GM18520 (cell line): ENCODE data around the gene PDZD8.

Experiments
- ATAC-seq: cut with Tn5 transposase; IDR thresholded peaks from one replicate; pipeline ENCODE4 v1.9.1; 2021; ENCODE audit not compliant: unreplicated experiment

The PDZD8 gene

GRCh38 chr10:117399341-117400196, 24.3 kb upstream of the PDZD8 start:
- ATAC-seq, result no peak

- ATAC-seq, result no peak
Observed at GRCh38 chr10:117398029-117398428, 22.8 kb upstream of the PDZD8 start.

- no peak for ATAC-seq
Observed at GRCh38 chr10:117391436-117392205, 16.4 kb upstream of the PDZD8 start.

- ATAC-seq, result no peak
Observed at GRCh38 chr10:117390420-117390819, 15.2 kb upstream of the PDZD8 start.

- no peak for ATAC-seq
Observed at GRCh38 chr10:117386805-117387204, 11.6 kb upstream of the PDZD8 start.

GRCh38 chr10:117382861-117383260, 7.6 kb upstream of the PDZD8 start:
- ATAC-seq, result no peak

GRCh38 chr10:117374506-117375359, 507 bp downstream of the PDZD8 start:
- peak; percentile 23 for ATAC-seq

GRCh38 chr10:117373823-117374505, 1.3 kb downstream of the PDZD8 start:
- ATAC-seq, result no peak

- ATAC-seq, result no peak
Observed at GRCh38 chr10:117370205-117370604, 5.0 kb downstream of the PDZD8 start.

- ATAC-seq, result no peak
Observed at GRCh38 chr10:117367718-117368117, 7.5 kb downstream of the PDZD8 start.

GRCh38 chr10:117366741-117367140, 8.5 kb downstream of the PDZD8 start:
- no peak for ATAC-seq

GRCh38 chr10:117365612-117366011, 9.6 kb downstream of the PDZD8 start:
- peak; percentile 21 for ATAC-seq

GRCh38 chr10:117364110-117364960, 10.9 kb downstream of the PDZD8 start:
- no peak for ATAC-seq

GRCh38 chr10:117363028-117363427, 12.2 kb downstream of the PDZD8 start:
- peak; percentile 57 for ATAC-seq

GRCh38 chr10:117362313-117362712, 12.9 kb downstream of the PDZD8 start:
- ATAC-seq, result no peak

- peak; percentile 34 for ATAC-seq
Observed at GRCh38 chr10:117360994-117361667, 14.1 kb downstream of the PDZD8 start.

GRCh38 chr10:117360016-117360415, 15.2 kb downstream of the PDZD8 start:
- no peak for ATAC-seq

- no peak for ATAC-seq
Observed at GRCh38 chr10:117355072-117355471, 20.2 kb downstream of the PDZD8 start.

- no peak for ATAC-seq
Observed at GRCh38 chr10:117353684-117354083, 21.6 kb downstream of the PDZD8 start.
